Endometrium (tissue), 2 donors: ENCODE results near the gene COL21A1.

Source experiments
- FAIRE-seq: peaks from 2 replicates; lab custom pipeline; 2012; peaks lifted over from hg19 to GRCh38; lab: Jason Lieb, UNC
- donor health status: control.
- donor health status: control.

COL21A1 gene

DNA sequence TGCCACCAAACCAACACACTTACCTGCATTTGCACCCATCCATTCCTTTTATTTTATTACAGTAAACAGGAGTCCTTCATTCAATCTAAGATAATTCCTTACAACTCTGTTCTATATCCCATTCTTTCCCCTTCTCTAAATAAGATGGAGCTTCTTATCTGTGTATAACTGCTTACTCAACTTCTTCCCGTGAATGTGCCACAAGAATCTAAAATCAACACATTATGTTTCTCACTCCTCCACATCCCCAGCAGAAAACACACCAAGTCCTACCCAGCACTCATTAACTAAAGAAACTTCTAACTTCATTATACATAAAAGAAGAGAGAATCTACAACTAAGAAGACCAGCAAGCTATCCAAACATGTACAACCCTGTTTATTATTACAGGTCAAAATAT lies 141.1 kb downstream of the COL21A1 start:
- no peak for FAIRE-seq

- no peak for FAIRE-seq
Observed at GRCh38 chr6:56104591-56104990, 142.8 kb downstream of the COL21A1 start.

DNA sequence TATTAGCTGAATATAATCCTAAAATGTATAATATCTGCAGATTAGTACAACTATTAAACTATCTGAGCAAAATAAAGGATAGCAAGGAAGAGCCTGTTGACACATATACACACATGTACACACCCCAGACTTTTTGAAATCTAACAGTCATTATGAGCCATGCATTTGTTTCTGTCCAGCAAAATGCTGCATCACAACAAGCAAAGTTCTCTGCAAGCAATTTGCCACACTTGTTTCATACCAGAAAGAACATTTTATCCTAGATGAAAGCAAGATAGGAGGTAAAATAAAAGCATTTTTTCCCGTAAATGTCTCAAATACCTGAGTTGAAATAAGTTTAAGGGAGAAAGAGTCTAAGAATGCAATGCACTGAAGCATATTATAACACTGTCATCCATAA lies 145.2 kb downstream of the COL21A1 start:
- no peak for FAIRE-seq

- FAIRE-seq: peak; percentile 26
Observed at GRCh38 chr6:56101141-56101553, 146.2 kb downstream of the COL21A1 start.

DNA sequence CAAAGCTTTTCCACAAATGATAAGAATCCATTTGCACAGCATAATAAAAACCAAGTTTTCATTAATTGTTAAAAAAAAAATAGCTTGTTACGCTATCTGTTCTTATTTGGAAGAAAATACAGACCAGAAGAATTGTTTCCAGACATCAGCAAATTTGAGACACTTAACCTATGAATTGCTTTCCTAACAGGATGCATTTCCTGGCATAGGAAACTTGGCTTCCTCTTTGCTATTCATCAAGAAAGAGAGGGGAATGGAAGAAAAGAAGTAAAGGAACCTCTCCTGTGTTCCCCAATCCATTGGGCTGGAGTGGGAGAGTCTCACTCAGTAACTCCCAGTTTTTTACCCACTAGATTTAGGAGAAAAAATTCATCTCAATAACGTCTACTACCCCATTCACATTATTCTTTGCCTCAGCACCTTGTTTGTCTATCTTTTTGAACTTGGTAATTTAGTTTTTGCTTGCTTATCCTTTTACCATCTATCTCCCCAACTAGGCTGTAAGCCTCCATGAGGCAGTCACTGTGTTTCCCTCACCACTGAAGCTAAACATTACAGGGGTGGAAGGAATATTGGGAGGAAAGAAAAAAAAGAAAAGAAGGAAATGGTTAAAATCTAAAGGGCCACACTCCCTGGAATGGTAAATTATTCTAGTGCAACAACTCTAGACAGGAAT lies 150.3 kb downstream of the COL21A1 start:
- no peak for FAIRE-seq

DNA sequence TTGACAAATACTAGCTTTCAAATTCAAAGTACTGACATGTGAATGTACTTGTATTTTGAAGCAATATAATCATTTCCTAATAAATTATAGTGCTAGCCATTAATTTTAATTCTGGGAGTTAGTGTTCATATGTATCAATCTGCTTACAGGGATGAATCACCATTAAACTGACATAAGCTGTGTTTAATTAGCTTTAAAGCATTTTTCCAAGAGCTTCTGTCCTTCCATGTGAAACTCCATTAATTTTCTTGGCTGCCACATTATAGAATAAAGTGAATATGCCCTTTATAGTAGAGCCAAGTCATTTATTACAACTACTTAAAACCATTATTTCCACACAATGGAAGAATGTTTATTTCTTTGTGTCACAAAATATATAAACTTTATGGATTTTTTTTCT lies 150.8 kb downstream of the COL21A1 start:
- FAIRE-seq: peak; percentile 98

DNA sequence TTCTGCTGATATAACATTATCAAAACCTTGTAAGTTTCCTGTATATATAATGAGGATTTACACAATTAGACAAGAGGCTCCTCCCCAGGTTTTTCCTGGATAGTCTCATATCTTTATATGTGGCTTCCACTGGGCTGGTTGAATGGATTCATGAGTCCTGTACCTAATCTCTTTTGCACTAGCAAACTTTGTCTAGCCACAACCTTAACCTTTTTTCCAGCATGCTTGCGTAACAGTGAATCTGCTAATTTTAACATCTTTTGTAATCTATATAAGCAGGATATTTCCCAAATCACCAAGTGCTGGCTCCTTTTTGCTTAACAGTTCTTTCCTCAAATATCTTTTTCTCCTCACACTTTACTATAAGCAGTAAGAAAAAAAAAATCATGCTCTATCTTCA lies 153.6 kb downstream of the COL21A1 start:
- no peak for FAIRE-seq

DNA sequence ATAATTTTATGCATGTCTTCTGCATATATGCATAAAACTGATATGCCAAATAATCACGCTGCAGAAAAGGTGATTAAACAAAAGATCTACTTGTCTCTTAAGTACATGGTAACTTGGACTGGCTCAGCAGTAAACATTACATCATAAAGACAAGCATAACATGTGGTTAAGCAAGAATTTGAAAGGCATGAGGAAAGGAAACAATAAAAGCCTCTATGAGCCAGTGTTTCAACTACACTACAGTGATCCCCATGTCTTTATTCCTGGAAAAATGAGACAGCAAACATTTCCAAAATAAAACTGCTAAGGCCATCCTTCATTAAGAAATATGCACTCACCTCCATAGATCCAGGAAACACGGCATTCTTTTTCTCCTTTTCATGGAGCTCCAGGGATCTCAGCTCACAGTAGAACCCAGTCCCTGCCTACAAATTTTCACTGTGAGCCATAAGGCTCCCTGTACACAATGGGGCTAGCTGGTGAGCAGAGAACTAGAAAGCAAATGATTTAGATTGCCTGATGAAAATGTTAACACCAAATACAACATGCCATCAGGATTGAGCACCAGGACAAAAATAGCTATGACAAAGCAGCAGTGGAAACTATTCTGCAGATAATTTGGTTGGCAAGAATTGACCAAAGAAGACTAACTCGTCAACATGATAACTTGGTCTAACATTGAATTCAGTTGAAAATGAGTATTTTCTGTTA lies 156.1 kb downstream of the COL21A1 start:
- peak; percentile 85 for FAIRE-seq

DNA sequence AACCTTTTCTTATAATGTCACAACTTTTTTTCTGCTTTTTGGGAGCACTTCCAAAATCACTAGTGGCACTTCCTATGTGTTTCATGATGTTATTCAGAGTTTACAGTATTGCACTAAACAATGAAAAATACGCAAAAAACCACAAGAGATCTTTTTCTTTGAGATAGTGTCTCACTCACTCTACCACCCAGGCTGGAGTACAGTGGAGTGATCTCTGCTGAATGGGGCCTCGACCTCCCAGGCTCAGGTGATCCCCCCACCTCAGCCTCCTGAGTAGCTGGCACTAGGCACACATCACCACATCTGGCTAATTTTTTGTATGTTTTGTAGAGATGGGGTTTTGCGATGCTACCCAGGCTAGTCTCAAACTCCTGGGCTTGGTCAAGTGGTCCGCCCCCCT lies 158.7 kb downstream of the COL21A1 start:
- no peak for FAIRE-seq

DNA sequence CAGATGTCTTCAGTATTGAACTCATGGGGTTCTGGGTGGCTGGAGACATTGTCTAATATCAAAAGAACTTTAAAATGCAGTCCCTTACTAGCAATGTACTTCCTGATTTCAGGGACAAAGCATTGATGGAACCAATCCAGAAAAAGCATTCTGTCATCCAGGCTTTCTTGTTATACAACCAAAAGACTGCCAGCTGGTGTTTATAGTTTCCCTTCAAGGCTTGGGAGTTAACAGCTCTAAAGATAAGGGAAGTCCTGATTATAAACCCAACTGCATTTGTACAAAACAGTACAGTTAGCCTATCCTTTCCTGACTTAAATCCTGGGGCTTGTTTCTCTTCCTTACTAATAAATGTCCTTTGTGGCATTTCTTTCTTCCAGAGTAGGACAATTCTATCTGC lies 160.0 kb downstream of the COL21A1 start:
- no peak for FAIRE-seq

DNA sequence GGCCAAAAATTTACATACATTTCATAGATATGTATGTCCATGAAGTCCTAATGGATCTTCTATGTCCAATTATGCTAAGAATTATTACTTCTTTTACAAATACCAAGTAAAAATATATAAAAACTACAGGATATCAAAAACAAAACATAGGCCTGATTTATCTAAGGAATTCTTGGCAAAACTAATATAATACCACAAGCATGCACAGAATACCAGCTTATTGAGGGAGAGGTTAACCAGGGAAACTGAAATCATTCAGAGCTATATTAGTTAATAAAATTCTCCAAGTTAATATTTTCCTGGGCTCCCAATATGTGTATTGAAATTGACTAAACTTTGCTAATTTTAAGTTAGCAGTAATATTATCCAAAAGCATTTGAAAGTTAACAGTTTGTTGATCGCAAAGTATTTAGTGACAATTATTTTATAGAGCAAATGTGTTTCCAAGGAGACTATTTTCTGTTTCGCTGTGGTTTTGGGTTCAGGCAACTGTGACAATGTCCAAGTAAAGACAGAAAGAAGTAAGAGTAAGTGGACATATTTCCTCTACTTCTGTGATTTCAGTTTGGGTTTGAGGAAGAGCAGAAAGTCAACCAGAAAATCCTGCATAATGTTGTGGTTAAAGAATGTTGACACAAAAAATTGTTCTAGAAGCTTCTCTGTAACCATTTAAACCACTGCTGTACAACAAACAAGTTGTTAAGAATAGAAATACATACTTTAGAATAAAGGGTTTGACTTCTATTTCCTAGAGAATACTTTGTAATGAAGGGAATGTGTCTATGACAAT lies 167.4 kb downstream of the COL21A1 start:
- FAIRE-seq: no peak

DNA sequence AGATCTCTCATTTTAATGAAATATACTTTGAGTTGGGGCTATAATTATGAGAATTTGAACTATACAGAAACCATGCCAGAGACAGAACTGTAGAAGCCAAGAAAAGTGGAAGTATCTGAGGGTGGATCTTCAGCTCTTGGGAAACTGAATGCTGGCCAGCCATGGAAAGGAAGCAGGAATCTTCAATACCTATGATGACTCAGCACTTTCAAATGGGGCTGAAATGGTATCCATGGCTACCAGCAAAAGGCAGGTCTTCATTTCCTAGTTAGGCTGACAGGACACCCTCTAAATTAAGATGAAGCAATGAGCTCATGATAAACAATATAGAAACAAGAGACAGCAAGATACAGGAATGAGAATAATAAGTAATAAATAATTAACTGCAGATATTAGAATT lies 171.3 kb downstream of the COL21A1 start:
- no peak for FAIRE-seq

DNA sequence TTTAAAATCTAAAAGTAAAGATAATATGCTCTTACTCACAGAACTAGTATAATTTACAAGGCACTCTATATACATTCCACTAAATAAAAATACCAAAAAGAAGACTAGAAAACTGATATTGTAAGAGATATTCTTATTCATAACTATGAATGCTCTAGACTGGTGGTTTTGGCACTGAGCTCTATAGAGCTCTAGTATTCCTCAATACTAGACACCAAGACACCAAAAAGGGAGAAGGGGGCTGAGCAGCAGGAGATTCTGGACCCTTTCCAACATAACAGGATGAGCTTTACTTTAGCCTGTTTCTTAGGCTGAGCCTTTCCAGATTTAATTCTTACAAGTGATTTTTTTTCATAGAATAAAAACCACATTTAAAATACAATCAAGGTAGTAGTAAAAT lies 173.6 kb downstream of the COL21A1 start:
- FAIRE-seq: no peak

GRCh38 chr6:56073315-56073714 lies 174.1 kb downstream of the COL21A1 start:
- no peak for FAIRE-seq

DNA sequence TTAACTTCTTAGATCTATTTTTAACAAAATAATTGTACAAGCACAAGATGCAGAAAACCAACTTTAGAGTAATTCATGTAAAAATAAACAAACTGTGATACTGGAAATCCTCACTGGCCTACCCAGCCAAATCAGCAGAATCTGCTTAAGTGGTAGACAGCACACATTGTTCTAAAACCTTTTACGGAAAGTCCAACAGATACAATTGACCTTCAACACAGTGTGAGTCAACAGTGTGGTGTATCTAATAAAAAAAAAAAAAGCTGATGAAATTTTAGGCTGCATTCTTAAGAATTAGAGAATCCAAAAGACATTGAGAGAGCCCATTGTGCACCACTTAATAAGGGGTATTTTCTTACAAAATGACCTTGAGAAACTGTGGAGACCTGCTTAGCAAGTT lies 174.5 kb downstream of the COL21A1 start:
- no peak for FAIRE-seq

DNA sequence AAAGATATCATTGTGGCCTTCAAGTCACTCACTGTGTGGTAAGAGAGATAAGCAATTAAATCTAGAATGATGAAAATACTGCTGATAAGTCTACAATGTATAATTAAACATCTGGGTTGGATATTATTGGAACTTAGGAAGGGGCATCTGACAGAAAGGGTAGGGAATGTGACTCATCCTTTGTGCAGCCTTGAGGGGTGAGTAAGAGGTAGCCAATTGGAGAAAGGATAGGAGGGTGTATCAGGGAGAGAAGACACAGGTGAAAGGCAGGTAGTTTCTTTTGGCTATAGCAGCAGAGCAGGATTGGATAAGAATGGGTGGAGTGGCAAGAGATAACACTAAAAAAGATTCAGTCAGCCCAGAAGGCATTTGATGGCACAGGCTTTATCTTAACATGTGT lies 182.0 kb downstream of the COL21A1 start:
- no peak for FAIRE-seq

DNA sequence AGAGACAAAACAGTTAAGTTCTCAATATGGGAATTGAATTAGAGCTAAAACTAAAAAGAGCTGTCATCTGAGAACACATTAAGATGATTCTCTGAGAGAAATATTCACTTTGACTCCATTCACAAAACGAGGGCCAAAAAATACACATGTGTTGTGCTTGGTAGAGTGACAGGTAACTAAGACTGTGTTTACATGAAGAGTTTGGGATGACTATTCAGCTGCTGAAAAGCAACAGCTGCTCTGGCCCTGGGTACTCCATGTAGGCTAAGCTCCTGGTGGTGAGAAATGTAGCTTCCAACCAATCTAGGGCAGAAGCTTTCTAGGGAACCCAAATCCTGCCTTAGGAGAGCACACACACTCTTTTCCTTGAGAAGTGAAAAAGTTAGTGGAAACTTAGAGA lies 184.5 kb downstream of the COL21A1 start:
- no peak for FAIRE-seq

GRCh38 chr6:56058636-56059035 lies 188.7 kb downstream of the COL21A1 start:
- no peak for FAIRE-seq

GRCh38 chr6:56055081-56055704 lies 192.2 kb downstream of the COL21A1 start:
- no peak for FAIRE-seq

DNA sequence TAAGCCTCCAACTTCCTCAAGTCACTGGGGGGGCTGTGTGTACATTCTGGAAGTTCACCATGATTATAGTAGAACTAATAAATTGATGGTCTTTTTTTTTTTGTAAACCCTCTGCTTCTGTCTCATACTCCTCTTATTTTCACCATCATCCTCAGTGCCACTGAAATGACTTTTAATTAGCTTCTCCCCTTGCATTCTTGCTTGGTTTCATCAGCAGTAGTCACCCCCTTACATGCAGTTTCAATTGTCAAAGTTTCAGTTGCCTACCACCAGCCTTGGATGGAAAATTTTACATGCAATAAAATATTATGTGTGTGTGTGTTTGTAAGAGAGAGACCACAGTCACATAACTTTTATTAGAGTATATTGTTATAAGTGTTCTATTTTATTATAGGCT lies 196.2 kb downstream of the COL21A1 start:
- FAIRE-seq: no peak

DNA sequence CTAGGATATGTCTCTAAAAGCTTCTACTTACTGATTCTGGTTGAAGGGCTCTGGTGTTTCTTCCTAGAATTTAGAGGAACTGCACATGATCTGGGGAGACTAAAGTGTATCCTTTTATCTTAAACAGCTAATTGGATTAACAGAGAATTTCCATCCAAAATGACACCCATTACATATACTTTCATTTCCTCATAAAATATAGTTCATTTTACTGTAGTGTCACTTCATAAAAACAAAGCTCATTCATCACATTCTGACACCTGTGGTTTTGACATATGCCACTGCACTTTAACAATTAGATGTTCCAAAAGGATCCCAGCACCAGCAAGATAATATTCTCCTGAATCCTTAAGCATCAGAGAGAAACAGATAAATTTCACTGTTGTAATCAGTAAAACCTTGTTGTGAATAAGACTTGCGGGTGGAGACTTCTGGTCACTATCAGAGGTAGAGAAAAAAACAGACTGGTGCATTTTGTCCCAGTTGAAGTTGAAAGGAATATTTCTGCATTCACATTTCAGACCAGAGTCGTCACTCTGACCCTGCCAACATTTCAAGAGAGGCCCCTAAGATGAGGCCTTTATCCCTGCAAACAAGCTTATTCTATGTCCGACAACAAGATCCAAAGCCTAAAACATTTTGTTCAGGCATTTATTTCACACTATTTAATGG lies 196.7 kb downstream of the COL21A1 start:
- no peak for FAIRE-seq

DNA sequence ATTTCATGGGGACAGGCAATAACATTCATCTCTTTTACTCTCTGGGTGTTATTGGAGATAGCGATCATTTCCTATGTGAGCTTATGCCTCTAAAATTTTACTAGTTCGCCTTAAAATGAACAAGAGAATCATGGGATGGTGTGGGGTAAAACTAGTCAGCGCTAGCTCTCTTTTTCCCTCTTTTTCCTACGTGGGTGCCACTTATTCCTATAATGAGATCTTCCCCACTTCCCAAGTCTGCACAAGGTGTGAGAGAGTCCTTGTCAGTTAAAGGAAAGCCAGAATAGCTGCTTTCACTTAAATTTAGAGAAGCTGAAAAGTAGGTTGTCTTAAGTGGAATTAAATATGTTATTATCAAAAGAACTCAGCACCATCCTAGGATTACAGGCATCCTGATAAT lies 198.8 kb downstream of the COL21A1 start:
- FAIRE-seq: no peak
